KMS-11 (cell line): ENCODE data around the gene C19orf25.

Source experiments
- H2AFZ ChIP-seq: fragments of 200-600 bp; sonication (generic); 2 replicates; pipeline ENCODE4 v1.6.1; 2016; ENCODE audit warnings: antibody characterized with exemption, mixed run types, low read depth
- H3K27ac ChIP-seq: fragments of 200-600 bp; sonication (generic); 2 replicates; pipeline ENCODE4 v1.6.1; 2016; ENCODE audit warnings: mild to moderate bottlenecking, mixed run types
- H3K27me3 ChIP-seq: fragments of 200-600 bp; sonication (generic); 2 replicates; pipeline ENCODE4 v1.6.1; 2017; ENCODE audit warnings: mild to moderate bottlenecking, low read depth, mixed run types, moderate library complexity; ENCODE audit not compliant: insufficient read depth
- H3K36me3 ChIP-seq: fragments of 200-600 bp; sonication (generic); 2 replicates; pipeline ENCODE4 v1.6.1; 2017; ENCODE audit warnings: mild to moderate bottlenecking, mixed run types; ENCODE audit not compliant: insufficient read depth
- H3K4me1 ChIP-seq: fragments of 200-600 bp; sonication (generic); 2 replicates; pipeline ENCODE4 v1.6.1; 2016; ENCODE audit warnings: mild to moderate bottlenecking, low read depth, mixed run types; ENCODE audit not compliant: poor library complexity, severe bottlenecking
- H3K4me2 ChIP-seq: fragments of 200-600 bp; sonication (generic); 2 replicates; pipeline ENCODE4 v1.7.0; 2016; ENCODE audit warnings: mild to moderate bottlenecking, mixed run types
- H3K4me3 ChIP-seq: fragments of 200-600 bp; sonication (generic); IDR thresholded peaks from 2 replicates; pipeline ENCODE4 v1.6.1; 2017; ENCODE audit warnings: low read depth, low read length, mixed read lengths; ENCODE audit not compliant: insufficient read depth
- H3K79me2 ChIP-seq: fragments of 200-600 bp; sonication (generic); 2 replicates; pipeline ENCODE4 v1.6.1; 2016; ENCODE audit warnings: low read depth, mixed run types; ENCODE audit not compliant: insufficient read depth
- H3K9ac ChIP-seq: fragments of 200-600 bp; sonication (generic); 2 replicates; pipeline ENCODE4 v1.6.1; 2016; ENCODE audit warnings: mild to moderate bottlenecking, mixed run types
- H4K20me1 ChIP-seq: fragments of 200-600 bp; sonication (generic); 2 replicates; pipeline ENCODE4 v1.6.1; 2016; ENCODE audit warnings: mild to moderate bottlenecking, mixed run types; ENCODE audit not compliant: insufficient read depth
- CTCF ChIP-seq: fragments of 200-600 bp; sonication (generic); conservative IDR thresholded peaks from 2 replicates; pipeline ENCODE4 v1.6.1; 2017; ENCODE audit warnings: low read depth, mild to moderate bottlenecking, antibody characterized with exemption, low read length, moderate library complexity, mixed read lengths

The C19orf25 gene

GRCh38 chr19:1525343-1525742, 46.3 kb upstream of the C19orf25 start:
- H2AFZ ChIP-seq, result no peak overlapping the region
- H3K4me1 ChIP-seq, result peaks cover 2% of the 10 kb centered on the region
- no peak overlapping the region for H3K27ac ChIP-seq
- no peaks in the 10 kb centered on the region for H3K79me2 ChIP-seq
- no peak overlapping the region for H3K4me2 ChIP-seq
- no peaks in the 10 kb centered on the region for H3K36me3 ChIP-seq
- peaks cover 50% of the 10 kb centered on the region for H3K27me3 ChIP-seq
- TF ChIP-seq CTCF, result no peak
- no peak overlapping the region for H3K9ac ChIP-seq
- H3K4me3 ChIP-seq, result no peak overlapping the region
- H4K20me1 ChIP-seq, result no peaks in the 10 kb centered on the region

DNA sequence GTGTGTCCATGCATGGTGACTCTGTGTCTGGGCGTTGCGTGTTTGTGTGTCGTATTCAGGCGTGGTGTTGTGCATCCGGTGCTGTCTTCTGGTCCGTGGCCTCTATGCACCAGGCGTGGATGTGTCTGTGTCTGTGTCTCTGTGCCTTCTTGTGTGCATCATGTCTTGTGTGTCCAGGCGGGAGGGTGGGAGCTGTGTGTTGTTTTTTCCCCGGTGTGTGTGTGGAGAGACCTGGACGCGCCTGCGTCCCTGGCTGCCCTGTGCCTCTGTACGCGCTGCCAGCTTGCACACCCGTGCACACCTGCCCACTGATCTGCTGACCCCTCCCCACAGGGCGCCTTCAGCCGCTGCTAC, 45.9 kb upstream of the C19orf25 start:
- TF ChIP-seq CTCF, result no peak
- no peak overlapping the region for H3K4me3 ChIP-seq
- no peak overlapping the region for H3K9ac ChIP-seq
- peaks cover 6% of the 10 kb centered on the region for H3K4me1 ChIP-seq
- H3K27me3 ChIP-seq, result peaks cover 48% of the 10 kb centered on the region
- H3K27ac ChIP-seq, result no peak overlapping the region
- H4K20me1 ChIP-seq, result no peaks in the 10 kb centered on the region
- H3K79me2 ChIP-seq, result no peaks in the 10 kb centered on the region
- H3K36me3 ChIP-seq, result no peaks in the 10 kb centered on the region
- no peak overlapping the region for H3K4me2 ChIP-seq
- H2AFZ ChIP-seq, result no peak overlapping the region

DNA sequence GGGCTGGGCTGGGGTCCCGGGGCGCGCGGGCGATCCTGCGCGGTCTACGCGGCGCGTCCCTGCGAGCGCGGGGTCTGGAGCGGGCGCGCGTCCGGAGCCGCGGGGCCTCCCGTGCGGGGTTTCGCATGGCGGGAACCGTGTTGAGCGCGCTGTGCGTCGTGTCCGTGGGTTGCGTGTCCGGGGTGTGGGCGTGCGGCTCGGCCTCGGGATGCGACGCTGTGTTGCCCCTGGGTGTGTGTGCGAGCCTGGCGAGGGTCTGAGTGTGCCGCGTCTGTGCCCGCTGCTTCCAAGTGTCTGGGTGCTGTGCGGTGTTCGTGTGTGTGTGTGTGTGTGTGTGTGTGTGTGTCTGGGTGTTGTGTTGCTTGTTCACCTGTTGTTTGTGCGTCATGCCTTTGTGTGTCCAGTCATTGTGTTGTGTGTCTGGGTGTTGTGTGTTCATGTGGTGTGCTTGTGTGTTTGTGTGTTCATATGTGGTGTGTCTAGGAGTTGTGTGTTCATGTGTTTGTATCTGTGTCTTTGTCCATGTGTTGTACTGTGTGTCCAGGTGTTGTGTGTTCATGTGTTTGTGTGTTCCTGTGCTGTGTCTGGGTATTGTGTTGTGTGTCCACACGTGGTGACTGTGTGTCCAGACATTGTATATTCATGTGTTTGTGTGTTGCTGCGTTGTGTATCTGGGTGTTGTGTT, 45.4 kb upstream of the C19orf25 start:
- H3K4me2 ChIP-seq, result no peak overlapping the region
- no peaks in the 10 kb centered on the region for H3K36me3 ChIP-seq
- no peaks in the 10 kb centered on the region for H4K20me1 ChIP-seq
- no peak overlapping the region for H3K4me3 ChIP-seq
- H2AFZ ChIP-seq, result no peak overlapping the region
- no peak overlapping the region for H3K27ac ChIP-seq
- H3K79me2 ChIP-seq, result no peaks in the 10 kb centered on the region
- H3K9ac ChIP-seq, result no peak overlapping the region
- H3K27me3 ChIP-seq, result peaks cover 43% of the 10 kb centered on the region
- no peak for TF ChIP-seq CTCF
- H3K4me1 ChIP-seq, result peaks cover 6% of the 10 kb centered on the region

DNA sequence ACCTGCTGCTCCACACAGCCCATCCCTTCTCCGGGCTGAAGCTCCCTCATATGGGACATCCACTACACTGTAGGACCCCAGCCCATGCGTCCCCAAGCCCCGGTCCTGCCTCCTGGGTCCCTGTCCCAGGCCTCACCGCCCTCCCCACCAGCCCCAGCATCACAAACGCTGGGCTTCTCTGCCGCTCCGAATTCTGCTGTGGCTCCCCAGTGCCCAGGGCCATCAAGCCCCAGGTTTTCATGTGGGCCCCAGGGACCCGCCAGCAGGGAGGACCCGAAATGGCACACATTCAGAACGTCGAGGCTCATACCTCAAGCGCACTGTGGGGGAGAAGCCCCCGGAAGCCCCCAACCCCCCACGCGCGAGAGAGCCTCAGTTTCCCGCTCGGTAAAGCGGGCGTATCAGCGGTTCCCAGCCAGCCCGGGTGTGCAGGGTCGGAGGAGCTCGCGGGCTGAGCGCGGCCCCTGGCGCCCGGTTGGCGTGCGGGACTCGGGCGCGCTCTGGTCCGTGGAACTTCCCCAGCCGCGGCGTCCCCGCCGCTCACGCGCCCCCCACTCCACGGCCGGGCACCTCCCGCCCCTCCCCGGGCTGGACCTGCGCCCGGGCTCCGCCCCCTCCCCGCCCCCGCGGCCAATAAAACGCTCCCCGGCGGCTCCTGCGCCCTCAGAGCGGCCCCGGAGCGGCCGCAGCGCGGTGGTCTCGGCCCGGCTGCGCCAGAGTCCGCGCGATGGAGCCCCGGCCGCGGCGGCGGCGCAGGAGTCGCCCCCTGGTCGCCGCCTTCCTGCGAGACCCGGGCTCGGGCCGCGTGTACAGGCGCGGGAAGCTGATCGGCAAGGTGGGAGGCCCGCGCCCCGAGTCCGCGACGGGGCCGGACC, 44.6 kb upstream of the C19orf25 start, which contains the start of gene PLK5:
TSS of gene PLK5 (plus strand) at position 666 of the 875 bp plus-strand sequence. CDS start 2,920 bp downstream, outside the sequence.
- Histone ChIP-seq H3K79me2 (no peaks in the 10 kb centered on the region), H2AFZ (no peak within 1 kb of the TSS), H3K4me1 (peaks cover 6% of the 10 kb centered on the region), H3K9ac (no peak within 1 kb of the TSS), H3K4me2 (no peak within 1 kb of the TSS), H4K20me1 (no peaks in the 10 kb centered on the region), H3K27me3 (peaks cover 36% of the 10 kb centered on the region), H3K4me3 (no peak within 1 kb of the TSS), H3K36me3 (no peaks in the 10 kb centered on the region), H3K27ac (no peak within 1 kb of the TSS)
- no peak for TF ChIP-seq CTCF
